Vagina (tissue), 2 donors: ENCODE data around the gene CPVL.

Source experiments
- CTCF ChIP-seq, 3 experiments: fragments of 450-650 bp in 2 of 3; fragments of 200-600 bp in 1 of 3; sonication (generic) in 1 of 3; IDR thresholded peaks; one replicate each; pipeline ENCODE4 v1.5.1; 2017 to 2019; ENCODE audit warnings: antibody characterized with exemption in 3 of 3, mild to moderate bottlenecking in 2 of 3, moderate library complexity in 2 of 3
- POLR2A ChIP-seq, 2 donors: fragments of 450-650 bp; IDR thresholded peaks; one replicate each; pipeline ENCODE4 v1.6.1; 2017; ENCODE audit warnings: antibody characterized with exemption in 2 of 2, mild to moderate bottlenecking in 2 of 2, moderate library complexity in 2 of 2
- POLR2AphosphoS5 ChIP-seq, 2 donors: sonication (generic); formaldehyde crosslinking; IDR thresholded peaks; one replicate each; pipeline ENCODE4 v1.9.0; 2017; ENCODE audit warnings: antibody characterized with exemption in 2 of 2, mild to moderate bottlenecking in 2 of 2, low read depth in 1 of 2; ENCODE audit not compliant: insufficient read depth in 1 of 2

- TF ChIP-seq CTCF (IDR thresholded peaks at IDR 0.05) (no peak), POLR2A (IDR thresholded peaks at IDR 0.05) (no peak), POLR2AphosphoS5 (IDR thresholded peaks at IDR 0.05; ENCODE audit: insufficient read depth in 1 of 2, low read depth in 1 of 2) (no peak)
These were observed 16.2 kb upstream of the CPVL start for GRCh38 chr7:29162577-29162976.
